Muscle of back (tissue), 11 donors: Measurements from ENCODE around the gene SHISAL1. TPM values are rescaled to one million over a fixed set of nuclear protein-coding genes. Genes with fewer than 3 reads are reported as not detected.

Experiments
- DNase-seq, 3 donors: peaks; one replicate each; pipeline versions ENCODE4 v3.0.0 to v3.0.0-alpha.2; 2013
- polyA plus RNA-seq, 10 donors: library from polyadenylated mRNA; unstranded; fragments of 120-200 nt; gene quantifications; one replicate each; pipeline ENCODE4 v1.2.1, GENCODE V29; 2013; ENCODE audit not compliant: insufficient read length in 10 of 10

Gene SHISAL1
- polyA plus RNA-seq, 10 donors: 8.5 to 18.6 (median 11.9) TPM

DNA sequence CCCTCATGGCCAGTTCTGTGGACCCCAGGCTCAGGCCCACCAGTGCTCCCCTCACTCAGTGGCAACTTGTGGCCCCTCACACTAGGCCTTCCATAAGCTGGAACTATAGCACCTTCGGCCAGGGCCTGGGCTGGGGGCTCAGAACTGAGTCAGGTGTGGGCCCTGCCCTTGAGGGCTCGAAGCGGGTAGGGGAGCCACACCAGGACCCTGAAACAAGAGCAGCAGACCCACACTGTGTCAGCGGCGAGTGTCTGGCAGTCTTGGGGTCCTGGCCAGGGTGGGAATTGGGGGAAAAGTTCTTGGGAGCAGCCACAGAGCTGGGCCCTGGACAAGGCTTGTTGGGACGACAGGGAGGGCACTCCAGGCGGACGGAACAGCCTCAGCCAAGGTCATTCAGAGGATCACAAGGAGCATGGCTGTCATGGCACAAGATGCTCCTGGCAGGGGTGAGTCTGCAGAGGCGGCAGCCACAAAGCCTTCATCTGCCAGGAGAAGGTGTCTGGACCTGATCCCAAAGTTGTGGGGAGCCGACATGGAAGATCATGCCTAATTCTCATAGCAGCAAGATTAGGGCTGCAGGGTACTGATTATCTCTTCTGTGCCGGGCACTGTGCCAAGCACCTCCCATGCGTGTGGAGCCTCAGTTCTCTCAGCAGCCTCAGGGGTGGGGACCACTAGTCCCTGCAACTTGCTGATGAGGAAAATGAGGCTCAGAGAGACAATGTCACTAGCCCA lies 50.7 kb downstream of the SHISAL1 start:
- no peak for DNase-seq

DNA sequence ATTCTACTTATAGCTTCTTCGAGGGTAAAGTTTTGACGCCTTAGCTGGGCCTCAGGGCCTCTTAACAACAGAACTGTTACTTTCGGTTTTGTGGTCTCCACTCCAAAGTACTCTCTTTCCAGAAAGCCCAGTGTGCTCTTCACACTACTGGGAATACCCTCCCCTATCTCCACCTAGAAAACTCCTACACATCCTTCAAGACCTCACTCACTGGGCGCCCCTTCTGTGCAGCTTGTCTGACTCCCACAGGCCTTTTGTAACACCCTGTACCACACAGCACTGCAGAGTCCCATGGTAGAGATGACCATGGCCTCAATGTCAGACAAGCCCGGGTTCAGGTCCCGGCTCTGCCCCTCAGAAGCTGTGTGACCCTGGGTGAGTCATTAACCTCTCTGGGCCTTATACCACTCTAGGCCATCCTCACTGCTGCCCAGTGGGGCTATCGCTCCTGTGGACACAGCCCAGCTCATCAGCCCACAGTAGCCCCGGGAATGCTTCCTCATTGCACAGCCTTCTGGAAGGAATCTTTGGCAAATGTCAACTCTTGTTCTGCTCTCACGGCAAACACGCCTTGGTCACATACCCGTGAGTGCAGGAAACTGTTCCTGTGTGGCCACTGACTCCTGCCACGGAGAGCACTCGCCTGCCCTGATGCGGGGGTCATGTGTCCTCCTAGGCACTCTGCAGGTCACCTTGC lies 51.4 kb downstream of the SHISAL1 start:
- DNase-seq: no peak

- DNase-seq: no peak
These were observed 52.3 kb downstream of the SHISAL1 start for GRCh38 chr22:44260216-44261035.

DNA sequence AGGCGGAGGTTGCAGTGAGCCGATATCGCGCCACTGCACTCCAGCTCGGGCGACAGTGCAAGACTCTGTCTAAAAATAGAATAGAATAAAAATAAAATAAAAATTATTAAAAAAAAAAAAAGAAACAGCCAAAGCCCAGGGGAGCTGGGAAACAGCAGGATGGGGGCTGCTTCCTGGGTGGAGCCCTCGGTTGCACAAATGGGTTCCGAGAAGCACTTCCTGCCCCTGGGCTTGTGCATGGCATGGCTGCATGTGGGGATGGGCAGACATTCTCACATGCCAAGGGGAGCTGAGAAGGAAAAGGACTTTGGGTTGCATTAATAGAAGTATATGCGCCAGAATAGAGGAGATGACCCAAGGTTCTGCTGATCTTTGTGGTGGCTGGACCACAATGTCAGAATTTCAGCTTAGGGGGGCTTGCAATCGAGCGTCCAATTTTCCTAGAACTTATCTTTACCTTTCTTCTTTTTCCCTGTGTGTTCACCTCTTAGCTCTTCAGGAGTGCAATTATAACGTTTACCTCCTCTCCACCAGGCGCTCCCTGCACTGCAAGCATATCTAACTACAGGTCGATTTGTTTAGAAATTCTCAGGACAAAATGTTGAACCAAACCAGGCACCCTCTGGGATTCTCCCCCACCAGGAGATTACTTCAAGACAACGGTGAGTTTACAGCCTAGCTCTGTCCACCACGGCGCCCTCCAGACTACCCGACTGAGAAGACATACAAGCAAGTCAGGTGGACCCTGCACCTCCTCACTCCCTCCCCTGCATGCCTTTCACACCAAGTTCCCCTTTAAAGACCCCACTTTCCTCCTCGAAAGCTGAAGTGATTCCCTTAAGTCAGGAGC lies 53.2 kb downstream of the SHISAL1 start:
- no peak for DNase-seq

DNA sequence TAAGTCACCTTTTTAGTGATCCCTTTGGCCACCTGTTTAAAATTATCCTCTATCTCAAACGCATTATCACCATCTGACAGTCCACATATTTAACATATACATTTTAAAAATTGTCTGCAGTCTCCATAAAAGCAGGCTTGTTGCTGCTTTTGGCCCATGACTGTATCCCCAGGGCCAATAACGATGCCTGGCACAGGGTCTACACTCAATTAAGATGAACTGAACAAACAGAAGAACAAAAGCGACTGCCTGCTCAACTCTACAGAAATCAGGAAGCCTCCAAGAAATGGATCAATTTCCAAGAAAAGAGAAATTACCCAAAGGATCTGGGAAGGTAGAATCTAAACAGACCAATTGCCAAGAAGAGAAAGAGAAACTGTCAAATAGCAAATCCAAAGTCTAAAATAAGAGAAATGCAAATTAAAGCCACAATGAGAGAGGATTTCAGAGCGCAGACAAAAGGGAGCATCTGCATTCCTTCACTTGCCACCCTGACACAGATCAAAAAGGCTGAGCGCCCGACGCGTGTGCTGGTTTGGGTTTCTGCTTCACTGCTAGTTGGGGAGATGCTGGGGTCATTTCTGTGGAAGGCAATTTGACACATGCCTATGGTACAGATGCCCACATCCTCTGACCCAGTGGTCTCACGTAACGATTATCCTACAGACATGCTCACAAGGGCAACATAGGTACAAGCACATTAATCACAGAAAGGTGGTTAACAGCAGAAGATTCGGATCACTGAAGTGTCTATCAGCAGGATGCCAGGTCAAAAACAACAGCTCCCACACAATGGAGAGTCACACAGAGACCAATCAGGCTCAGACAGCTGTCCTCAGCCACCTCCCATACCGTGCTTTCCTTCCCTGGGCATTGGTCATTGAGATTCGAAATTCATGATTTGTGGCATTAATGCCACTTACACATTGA lies 55.9 kb downstream of the SHISAL1 start:
- DNase-seq: no peak

GRCh38 chr22:44256085-44256484 lies 56.7 kb downstream of the SHISAL1 start:
- no peak for DNase-seq

DNA sequence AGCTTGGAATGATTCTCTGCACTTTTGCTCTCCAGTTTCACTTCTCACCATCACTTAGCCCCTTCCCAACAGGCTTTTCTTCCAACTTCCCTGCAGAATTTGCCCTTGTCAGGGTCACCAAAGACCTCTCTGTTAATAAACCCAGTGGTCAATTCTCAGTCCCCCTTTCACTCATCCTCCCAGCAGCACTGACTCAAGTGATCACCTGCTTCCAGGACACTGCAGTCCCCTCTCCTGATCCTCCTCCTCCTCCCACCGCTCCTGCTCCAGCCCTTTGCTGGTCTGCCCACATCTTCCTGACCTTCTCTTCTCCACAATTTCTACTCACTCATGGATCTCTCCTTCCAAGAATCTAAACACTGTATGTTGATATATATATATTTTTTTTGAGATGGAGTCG lies 57.9 kb downstream of the SHISAL1 start:
- DNase-seq: no peak

GRCh38 chr22:44249376-44250147 lies 63.2 kb downstream of the SHISAL1 start:
- DNase-seq: no peak

- DNase-seq: no peak
These were observed 63.8 kb downstream of the SHISAL1 start for GRCh38 chr22:44248926-44249325.

- DNase-seq: no peak
These were observed 64.5 kb downstream of the SHISAL1 start for GRCh38 chr22:44247923-44248892.

DNA sequence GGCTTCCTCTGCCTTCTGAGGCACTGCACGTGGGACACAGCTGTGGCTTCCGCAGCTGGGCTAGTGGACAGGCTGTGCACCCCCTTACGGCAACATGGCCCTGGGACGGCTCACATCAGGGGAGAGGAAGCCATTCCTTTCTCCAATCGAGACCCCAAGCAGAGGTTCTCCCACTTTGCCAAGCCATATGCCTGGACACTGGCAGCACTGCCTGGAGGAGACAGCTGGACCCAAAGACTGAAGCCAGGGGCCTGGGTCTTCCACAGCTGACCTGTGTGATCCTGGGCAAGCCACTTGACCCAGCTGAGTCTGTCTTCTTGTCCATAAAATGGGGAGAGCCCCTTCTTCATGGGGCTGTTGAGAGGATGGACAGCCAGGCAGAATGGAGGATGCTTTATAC lies 65.4 kb downstream of the SHISAL1 start:
- DNase-seq: no peak

GRCh38 chr22:44246615-44247326 lies 66.0 kb downstream of the SHISAL1 start:
- DNase-seq: no peak

- no peak for DNase-seq
These were observed 66.9 kb downstream of the SHISAL1 start for GRCh38 chr22:44245867-44246266.

GRCh38 chr22:44245438-44245837 lies 67.3 kb downstream of the SHISAL1 start:
- DNase-seq: no peak

DNA sequence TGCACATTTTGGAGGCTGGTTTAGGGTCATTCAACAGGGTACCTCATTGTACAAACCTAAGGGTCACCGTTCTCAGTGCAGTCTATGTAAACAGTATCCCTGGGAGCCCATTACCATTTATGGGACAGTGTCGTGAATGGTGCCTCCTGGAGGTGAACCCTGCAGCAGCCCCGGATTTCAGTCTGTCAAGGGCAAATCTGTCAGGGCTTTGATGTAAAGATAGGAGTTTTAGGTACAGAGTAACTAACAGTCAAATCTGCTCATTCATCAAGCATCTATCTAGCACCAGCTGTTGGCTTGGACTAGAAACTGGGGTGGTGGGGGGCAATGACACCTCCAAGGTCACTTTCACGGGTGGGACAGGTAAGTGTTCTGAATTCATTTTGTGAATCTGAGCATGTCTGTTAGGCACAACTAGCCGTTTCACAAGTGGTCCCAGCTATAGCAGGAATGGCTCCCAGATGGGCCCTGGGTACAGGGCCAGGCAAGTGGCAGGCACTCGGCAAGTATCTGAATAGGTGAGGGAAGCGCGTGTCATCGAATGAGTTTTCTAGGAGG lies 68.4 kb downstream of the SHISAL1 start:
- DNase-seq: no peak

- no peak for DNase-seq
These were observed 69.0 kb downstream of the SHISAL1 start for GRCh38 chr22:44243761-44244160.

DNA sequence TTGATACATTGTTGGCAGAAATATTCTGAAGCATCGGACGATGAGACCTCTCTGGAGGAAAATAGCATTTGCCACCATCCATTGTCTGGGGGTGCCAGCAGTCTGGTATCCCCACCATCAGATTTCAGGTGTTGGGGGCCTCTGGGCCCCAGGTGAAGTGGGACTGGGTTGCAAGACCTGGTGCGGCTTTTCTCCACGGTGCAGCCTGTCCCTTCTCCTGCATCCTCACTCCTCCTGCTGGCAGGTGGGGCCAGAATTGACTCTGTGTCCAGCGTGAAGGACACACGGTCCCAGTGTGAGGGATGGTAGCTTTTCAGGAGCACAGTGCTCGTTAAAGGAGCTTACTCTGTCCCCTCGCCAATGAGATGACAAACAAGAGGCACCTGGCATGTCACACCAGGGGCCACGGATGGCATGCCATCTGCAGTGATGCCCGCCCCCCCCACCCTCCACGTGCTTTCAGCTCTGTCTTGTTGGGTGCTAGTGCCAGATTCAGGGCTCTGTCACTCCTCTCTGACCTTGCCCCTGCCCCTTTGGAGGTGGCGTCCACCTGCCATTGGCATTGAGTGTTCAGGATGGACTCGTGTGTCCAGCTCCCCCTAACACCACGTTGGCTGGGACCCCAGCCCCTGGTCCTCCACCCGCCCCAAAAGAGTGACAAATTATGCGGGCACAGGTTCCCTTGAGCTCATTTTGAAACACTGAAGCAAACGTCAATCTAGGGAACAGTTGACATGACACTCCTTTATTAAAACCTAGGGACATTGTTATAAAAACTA lies 69.6 kb downstream of the SHISAL1 start:
- DNase-seq: no peak
